HepG2 (cell line): ENCODE measurements around the gene SERP1. TPM values are rescaled to one million over a fixed set of nuclear protein-coding genes. Genes with fewer than 3 reads are reported as not detected.

Experiments
- ATRX ChIP-seq: sonication (generic); formaldehyde crosslinking; IDR thresholded peaks from 2 replicates; pipeline ENCODE4 v1.4.0; 2020; ENCODE audit warnings: missing genetic modification reagents, borderline replicate concordance
- FOXC1 ChIP-seq: sonication (generic); formaldehyde crosslinking; IDR thresholded peaks from 2 replicates; pipeline ENCODE4 v1.8.0; 2022; ENCODE audit warnings: mild to moderate bottlenecking, missing genetic modification reagents, borderline replicate concordance
- FOXK2 ChIP-seq: fragments of 450-650 bp; IDR thresholded peaks from 2 replicates; pipeline ENCODE4 v1.6.1; 2016
- HMGA1 ChIP-seq: sonication (generic); formaldehyde crosslinking; conservative IDR thresholded peaks from 2 replicates; pipeline ENCODE4 v1.4.0; 2020; ENCODE audit warnings: missing genetic modification reagents
- JUND ChIP-seq: sonication (generic); formaldehyde crosslinking; IDR thresholded peaks from 2 replicates; pipeline ENCODE4 v1.8.0; 2022; ENCODE audit warnings: mild to moderate bottlenecking, missing genetic modification reagents
- MEF2D ChIP-seq: sonication (generic); formaldehyde crosslinking; IDR thresholded peaks from 2 replicates; pipeline ENCODE4 v1.5.1; 2020; ENCODE audit warnings: mild to moderate bottlenecking, missing genetic modification reagents
- NFYB ChIP-seq: sonication (generic); formaldehyde crosslinking; IDR thresholded peaks from 2 replicates; pipeline ENCODE4 v1.4.0; 2020; ENCODE audit warnings: missing genetic modification reagents
- SIN3A ChIP-seq: IDR thresholded peaks from 2 replicates; pipeline ENCODE4 v1.6.1; 2011; ENCODE audit warnings: low read depth, mild to moderate bottlenecking, control low read depth, low read length, borderline replicate concordance
- SMAD9 ChIP-seq: sonication (generic); formaldehyde crosslinking; IDR thresholded peaks from 2 replicates; pipeline ENCODE4 v1.5.1; 2020; ENCODE audit warnings: mild to moderate bottlenecking, missing genetic modification reagents
- YEATS2 ChIP-seq: sonication (generic); formaldehyde crosslinking; IDR thresholded peaks from 2 replicates; pipeline ENCODE4 v1.4.0; 2020; ENCODE audit warnings: missing genetic modification reagents, borderline replicate concordance
- ZBTB33 ChIP-seq: sonication (generic); formaldehyde crosslinking; IDR thresholded peaks from 2 replicates; pipeline ENCODE4 v1.4.0; 2020; ENCODE audit warnings: missing genetic modification reagents
- ZBTB34 ChIP-seq: sonication (generic); formaldehyde crosslinking; IDR thresholded peaks from 2 replicates; pipeline ENCODE4 v1.8.0; 2022; ENCODE audit warnings: mild to moderate bottlenecking, missing genetic modification reagents
- ZC3H4 ChIP-seq: sonication (generic); formaldehyde crosslinking; IDR thresholded peaks from 2 replicates; pipeline ENCODE4 v1.4.0; 2020; ENCODE audit warnings: missing genetic modification reagents, borderline replicate concordance
- ZKSCAN1 ChIP-seq: fragments of 150-350 bp; IDR thresholded peaks from 2 replicates; pipeline ENCODE4 v1.6.1; 2014; ENCODE audit warnings: low read length
- ZNF232 ChIP-seq: sonication (generic); formaldehyde crosslinking; IDR thresholded peaks from 2 replicates; pipeline ENCODE4 v1.4.0; 2020; ENCODE audit warnings: missing genetic modification reagents, borderline replicate concordance
- ZNF343 ChIP-seq: sonication (generic); formaldehyde crosslinking; IDR thresholded peaks from 2 replicates; pipeline ENCODE4 v1.4.0; 2020; ENCODE audit warnings: mild to moderate bottlenecking, missing genetic modification reagents
- ZNF496 ChIP-seq: sonication (generic); formaldehyde crosslinking; IDR thresholded peaks from 2 replicates; pipeline ENCODE4 v1.8.1; 2023; ENCODE audit warnings: mild to moderate bottlenecking, moderate library complexity, missing genetic modification reagents; ENCODE audit not compliant: insufficient replicate concordance
- ZNF546 ChIP-seq: sonication (generic); formaldehyde crosslinking; conservative IDR thresholded peaks from 2 replicates; pipeline ENCODE4 v1.8.1; 2023; ENCODE audit warnings: mild to moderate bottlenecking, missing genetic modification reagents
- ZNF569 ChIP-seq: sonication (generic); formaldehyde crosslinking; IDR thresholded peaks from 2 replicates; pipeline ENCODE4 v1.5.0; 2020; ENCODE audit warnings: mild to moderate bottlenecking, missing genetic modification reagents, moderate library complexity, borderline replicate concordance
- ZNF710 ChIP-seq: sonication (generic); formaldehyde crosslinking; IDR thresholded peaks from 2 replicates; pipeline ENCODE4 v1.5.0; 2020; ENCODE audit warnings: mild to moderate bottlenecking, missing genetic modification reagents, borderline replicate concordance
- ZNF713 ChIP-seq: sonication (generic); formaldehyde crosslinking; IDR thresholded peaks from 2 replicates; pipeline ENCODE4 v1.4.0; 2020; ENCODE audit warnings: mild to moderate bottlenecking, missing genetic modification reagents
- ZNF781 ChIP-seq: sonication (generic); formaldehyde crosslinking; IDR thresholded peaks from 2 replicates; pipeline ENCODE4 v1.5.1; 2020; ENCODE audit warnings: borderline replicate concordance, mild to moderate bottlenecking, missing genetic modification reagents; ENCODE audit errors: not compliant biosample characterization
- polyA plus RNA-seq, 8 experiments: library from polyadenylated mRNA; depleted of rRNA in 3 of 8; stranded (reverse) in 7 of 8; unstranded in 1 of 8; fragments of >200 nt; fragmentation: Illumina TruSeq in 4 of 8; extraction: Trizol in 4 of 8; gene quantifications; 2 replicates each; pipeline versions ENCODE4 v1.2.1 to v1.2.3, GENCODE V29; 2011 to 2016; ENCODE audit warnings: low read depth in 4 of 8, missing spikeins in 1 of 8, mixed read lengths in 1 of 8; ENCODE audit not compliant: insufficient read depth in 1 of 8
- total RNA-seq, 5 experiments: library from RNA; depleted of rRNA; stranded (reverse); fragments of >200 nt; fragmentation: Illumina TruSeq; extraction: Trizol; gene quantifications; 2 replicates each; pipeline ENCODE4 v1.2.3, GENCODE V29; 2016; ENCODE audit warnings: low read depth in 1 of 5

SERP1 gene
- total and polyA plus RNA-seq, 2 of the 13 experiments (the other 11 are each of a cell fraction or from before 2014, with no cell fraction given), result 61.2 to 95.0 TPM

- TF ChIP-seq HMGA1 (CRISPR knock-in tag) (no peak), ZNF343 (no peak), ZNF232 (CRISPR knock-in tag) (peak; percentile 58; the same call in 1 of the 2 replicates), ZC3H4 (no peak), ZNF569 (no peak), ZNF546 (CRISPR knock-in tag) (0 out of 2 replicates have a peak, but pooled peaks have one; percentile 88), ZNF496 (CRISPR knock-in tag) (no peak), ZNF710 (CRISPR knock-in tag) (no peak; the same call in 1 of the 2 replicates), FOXC1 (peak; percentile 77; the same call in 1 of the 2 replicates), ZKSCAN1 (0 out of 2 replicates have a peak, but pooled peaks have one; percentile 10), ZBTB33 (CRISPR knock-in tag) (no peak), FOXK2 (peak; percentile 76), ZNF781 (CRISPR knock-in tag) (peak; percentile 42), JUND (CRISPR knock-in tag) (no peak), SMAD9 (CRISPR knock-in tag) (0 out of 2 replicates have a peak, but pooled peaks have one; percentile 28), SIN3A (peak; percentile 93; the same call in 1 of the 2 replicates), ZBTB34 (CRISPR knock-in tag) (no peak), MEF2D (CRISPR knock-in tag) (peak; percentile 89; the same call in 1 of the 2 replicates), ATRX (CRISPR knock-in tag) (no peak), NFYB (CRISPR knock-in tag) (peak; percentile 88), YEATS2 (CRISPR knock-in tag) (peak; percentile 93), ZNF713 (CRISPR knock-in tag) (no peak)
These were observed at the start of gene SERP1, which contains the start of gene EIF2A (continued) for GRCh38 chr3:150546226-150547044.
